A673 (cell line): ENCODE results near the gene ADGRG3.

Experiments
- EZH2 ChIP-seq: fragments of 200-600 bp; sonication (generic); IDR thresholded peaks from 2 replicates; pipeline ENCODE4 v1.6.1; 2017; ENCODE audit warnings: borderline replicate concordance, low read depth, mild to moderate bottlenecking, mixed read lengths, antibody characterized with exemption, low read length; ENCODE audit not compliant: poor library complexity, severe bottlenecking
- TF ChIP-seq, protein P1 (sequence below): fragments of 300-800, 200-600 bp; sonication (generic); conservative IDR thresholded peaks from 2 replicates; pipeline ENCODE4 v1.5.1; 2017; ENCODE audit warnings: low read depth, mild to moderate bottlenecking, antibody characterized with exemption, low read length, moderate library complexity, mixed read lengths

DNA sequence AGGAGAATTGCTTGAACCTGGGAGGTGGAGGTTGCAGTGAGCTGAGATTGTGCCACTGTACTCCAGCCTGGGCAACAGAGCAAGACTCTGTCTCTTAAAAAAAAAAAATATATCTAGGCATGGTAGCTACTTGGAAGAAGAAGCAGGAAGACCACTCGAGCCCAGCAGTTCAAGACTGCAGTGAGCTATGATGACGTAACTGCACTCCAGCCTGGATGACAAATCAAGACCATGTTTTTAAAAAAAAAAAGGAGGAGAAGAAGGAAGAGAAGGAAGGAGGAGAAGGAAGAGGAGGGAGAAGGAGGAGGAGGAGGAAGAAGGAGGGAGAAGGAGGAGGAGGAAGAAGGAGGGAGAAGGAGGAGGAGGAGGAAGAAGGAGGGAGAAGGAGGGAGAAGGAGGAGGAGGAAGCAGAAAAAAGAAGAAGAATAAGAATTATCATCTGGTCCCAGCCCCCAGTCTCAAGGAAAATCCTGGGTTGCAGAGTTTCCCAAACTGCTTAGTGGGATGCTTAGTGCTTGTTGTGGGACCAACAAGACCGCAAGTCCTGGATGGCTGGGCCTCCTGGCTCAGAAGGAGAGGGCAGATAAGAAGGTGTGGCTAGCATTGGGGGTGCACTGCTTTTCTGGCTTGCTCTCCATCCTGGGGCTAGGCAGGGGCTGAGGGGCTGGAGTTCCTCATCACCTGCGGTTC lies 22.8 kb downstream of the ADGRG3 start:
- TF ChIP-seq, protein P1, sequence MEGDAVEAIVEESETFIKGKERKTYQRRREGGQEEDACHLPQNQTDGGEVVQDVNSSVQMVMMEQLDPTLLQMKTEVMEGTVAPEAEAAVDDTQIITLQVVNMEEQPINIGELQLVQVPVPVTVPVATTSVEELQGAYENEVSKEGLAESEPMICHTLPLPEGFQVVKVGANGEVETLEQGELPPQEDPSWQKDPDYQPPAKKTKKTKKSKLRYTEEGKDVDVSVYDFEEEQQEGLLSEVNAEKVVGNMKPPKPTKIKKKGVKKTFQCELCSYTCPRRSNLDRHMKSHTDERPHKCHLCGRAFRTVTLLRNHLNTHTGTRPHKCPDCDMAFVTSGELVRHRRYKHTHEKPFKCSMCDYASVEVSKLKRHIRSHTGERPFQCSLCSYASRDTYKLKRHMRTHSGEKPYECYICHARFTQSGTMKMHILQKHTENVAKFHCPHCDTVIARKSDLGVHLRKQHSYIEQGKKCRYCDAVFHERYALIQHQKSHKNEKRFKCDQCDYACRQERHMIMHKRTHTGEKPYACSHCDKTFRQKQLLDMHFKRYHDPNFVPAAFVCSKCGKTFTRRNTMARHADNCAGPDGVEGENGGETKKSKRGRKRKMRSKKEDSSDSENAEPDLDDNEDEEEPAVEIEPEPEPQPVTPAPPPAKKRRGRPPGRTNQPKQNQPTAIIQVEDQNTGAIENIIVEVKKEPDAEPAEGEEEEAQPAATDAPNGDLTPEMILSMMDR, result no peak
- no peak for TF ChIP-seq EZH2
